NCI-H2029 treated with DMSO at 0.1 percent for 48 hours (cell line): ENCODE data around the gene ADGRG6.

Experiments
- DNase-seq: peaks from one replicate; lab custom pipeline; 2025; lab: John Stamatoyannopoulos, UW

The ADGRG6 gene

GRCh38 chr6:142376115-142376514 lies 74.3 kb downstream of the ADGRG6 start:
- no peak for DNase-seq

GRCh38 chr6:142376800-142377496 lies 75.1 kb downstream of the ADGRG6 start:
- DNase-seq, result no peak

- no peak for DNase-seq
Observed at GRCh38 chr6:142377497-142377848, 75.7 kb downstream of the ADGRG6 start.

GRCh38 chr6:142378138-142378875 lies 76.5 kb downstream of the ADGRG6 start:
- no peak for DNase-seq

- DNase-seq, result no peak
Observed at GRCh38 chr6:142380626-142381025, 78.8 kb downstream of the ADGRG6 start.

GRCh38 chr6:142381181-142381580 lies 79.4 kb downstream of the ADGRG6 start:
- DNase-seq, result no peak

- no peak for DNase-seq
Observed at GRCh38 chr6:142381845-142382378, 80.1 kb downstream of the ADGRG6 start.

- DNase-seq, result no peak
Observed at GRCh38 chr6:142384519-142385254, 82.9 kb downstream of the ADGRG6 start.

- no peak for DNase-seq
Observed at GRCh38 chr6:142385352-142385751, 83.5 kb downstream of the ADGRG6 start.

GRCh38 chr6:142386657-142387056 lies 84.8 kb downstream of the ADGRG6 start:
- no peak for DNase-seq

GRCh38 chr6:142387997-142388815 lies 86.4 kb downstream of the ADGRG6 start:
- no peak for DNase-seq

GRCh38 chr6:142395266-142395665 lies 93.5 kb downstream of the ADGRG6 start:
- DNase-seq, result no peak

- no peak for DNase-seq
Observed at GRCh38 chr6:142395768-142396231, 94.0 kb downstream of the ADGRG6 start.

GRCh38 chr6:142398353-142398752 lies 96.5 kb downstream of the ADGRG6 start:
- no peak for DNase-seq

- DNase-seq, result no peak
Observed at GRCh38 chr6:142399739-142400138, 97.9 kb downstream of the ADGRG6 start.

GRCh38 chr6:142400495-142400894 lies 98.7 kb downstream of the ADGRG6 start:
- no peak for DNase-seq

GRCh38 chr6:142401838-142402237 lies 100.0 kb downstream of the ADGRG6 start:
- DNase-seq, result no peak

- no peak for DNase-seq
Observed at GRCh38 chr6:142404751-142405150, 102.9 kb downstream of the ADGRG6 start.

GRCh38 chr6:142406131-142406530 lies 104.3 kb downstream of the ADGRG6 start:
- no peak for DNase-seq

GRCh38 chr6:142407685-142408273 lies 106.0 kb downstream of the ADGRG6 start:
- DNase-seq, result no peak

GRCh38 chr6:142408409-142408808 lies 106.6 kb downstream of the ADGRG6 start:
- DNase-seq, result no peak
